Measurements from ENCODE around the gene PTPN1.
"Not testable (repeated sequence)": the region's sequence is repeated elsewhere in the genome, so short reads cannot be mapped to it uniquely, and the experiment has no call there.

PTPN1 gene

DNA sequence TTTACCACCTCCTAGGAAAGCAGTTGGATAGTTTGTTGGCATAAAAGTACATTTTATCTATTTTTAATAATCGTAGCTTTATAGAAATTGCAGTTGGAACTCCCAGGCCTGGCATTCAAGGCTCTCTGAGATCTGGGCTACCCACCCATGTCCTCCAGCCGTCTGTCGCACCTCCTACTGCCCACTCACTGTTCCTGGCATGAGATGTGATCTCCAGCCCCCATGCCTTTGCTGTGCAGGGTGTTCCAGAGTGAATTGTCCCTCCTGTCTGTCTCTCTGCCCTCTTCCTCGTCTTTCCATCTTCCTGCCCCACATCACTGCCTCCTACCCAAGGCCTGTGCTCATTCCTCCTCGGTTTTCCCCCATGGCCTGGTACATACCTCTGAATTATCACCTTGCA is 50.7 kb downstream of the PTPN1 start:
- no peak for DNase-seq

GRCh38 chr20:50561379-50562078 is 51.3 kb downstream of the PTPN1 start:
- no peak for DNase-seq

DNA sequence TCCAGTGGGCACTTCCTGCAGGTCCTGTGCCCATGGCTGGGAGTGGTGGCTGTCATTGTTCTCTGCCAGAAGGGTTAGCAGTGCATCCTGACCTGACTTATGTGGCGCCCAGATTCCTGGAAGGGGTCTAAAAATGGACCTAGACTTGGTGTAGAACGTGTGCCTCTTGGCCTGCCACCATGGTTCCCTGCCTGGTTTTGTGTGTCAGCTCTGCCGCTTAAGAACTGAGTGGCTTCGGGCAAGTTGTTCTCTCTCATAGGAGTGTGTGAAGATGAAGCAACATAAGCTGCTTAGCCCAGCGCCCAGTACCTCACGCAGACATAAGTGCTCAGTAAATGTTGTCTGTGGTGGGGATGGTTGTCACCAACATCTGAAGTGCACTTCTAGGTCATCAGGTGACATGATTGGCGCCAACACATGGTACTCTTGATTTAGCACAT is 52.1 kb downstream of the PTPN1 start:
- no peak for DNase-seq

- no peak for DNase-seq
Measured at GRCh38 chr20:50563133-50563944, 53.2 kb downstream of the PTPN1 start.

GRCh38 chr20:50565383-50565782 is 55.2 kb downstream of the PTPN1 start:
- no peak for DNase-seq

DNA sequence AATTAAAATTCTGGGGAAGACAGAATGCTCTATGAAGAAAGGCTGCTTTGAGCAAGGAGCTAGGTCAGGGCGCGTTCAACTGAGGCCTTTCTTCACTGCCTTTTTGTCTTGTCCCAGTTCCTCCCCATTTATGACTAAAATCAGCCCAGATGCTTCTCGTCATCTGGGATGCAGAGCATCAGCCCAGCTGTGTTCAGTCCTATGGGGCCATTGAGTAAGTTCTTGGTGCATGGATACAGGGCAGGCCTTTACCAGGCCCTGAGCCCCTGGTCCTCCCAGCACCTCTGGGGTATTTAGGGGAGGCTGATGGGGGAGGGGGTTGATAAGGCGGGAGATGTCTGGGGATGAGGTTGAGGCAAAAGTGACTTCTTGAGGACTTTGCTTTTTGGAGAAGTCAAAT is 55.7 kb downstream of the PTPN1 start:
- DNase-seq: no peak

GRCh38 chr20:50567860-50568548 is 57.8 kb downstream of the PTPN1 start:
- no peak for DNase-seq

DNA sequence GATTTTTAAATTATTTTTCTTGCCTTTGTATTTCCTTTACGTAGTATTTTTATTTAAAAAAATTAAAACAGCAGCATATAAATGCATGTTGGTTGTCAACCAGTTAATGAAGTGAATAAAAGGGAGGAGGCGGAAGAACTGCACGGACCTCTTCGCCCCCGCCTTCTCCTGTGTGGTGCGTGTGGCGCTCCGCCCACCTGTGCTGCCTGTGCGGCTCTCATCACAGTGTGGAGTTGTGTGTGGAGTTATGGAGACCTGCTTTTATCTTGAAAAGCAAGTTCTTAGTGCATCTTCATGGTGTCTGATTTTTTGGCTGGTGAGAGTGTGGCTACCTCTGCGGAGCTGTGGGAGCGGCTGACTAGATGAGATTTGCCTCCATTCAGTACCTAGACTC is 58.4 kb downstream of the PTPN1 start:
- DNase-seq: no peak

DNA sequence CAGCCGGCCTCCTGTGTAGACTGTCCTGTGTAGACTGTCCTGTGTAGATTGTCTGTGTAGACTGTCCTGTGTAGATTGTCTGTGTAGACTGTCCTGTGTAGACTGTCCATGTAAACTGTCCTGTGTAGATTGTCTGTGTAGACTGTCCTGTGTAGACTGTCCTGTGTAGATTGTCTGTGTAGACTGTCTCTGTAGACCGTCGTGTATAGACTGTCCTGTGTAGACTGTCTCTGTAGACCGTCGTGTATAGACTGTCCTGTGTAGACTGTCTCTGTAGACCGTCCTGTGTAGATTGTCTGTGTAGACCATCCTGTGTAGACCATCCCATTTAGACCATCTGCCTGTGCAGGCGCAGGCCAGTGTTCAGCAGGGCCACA is 59.3 kb downstream of the PTPN1 start:
- not testable (repeated sequence) for DNase-seq

DNA sequence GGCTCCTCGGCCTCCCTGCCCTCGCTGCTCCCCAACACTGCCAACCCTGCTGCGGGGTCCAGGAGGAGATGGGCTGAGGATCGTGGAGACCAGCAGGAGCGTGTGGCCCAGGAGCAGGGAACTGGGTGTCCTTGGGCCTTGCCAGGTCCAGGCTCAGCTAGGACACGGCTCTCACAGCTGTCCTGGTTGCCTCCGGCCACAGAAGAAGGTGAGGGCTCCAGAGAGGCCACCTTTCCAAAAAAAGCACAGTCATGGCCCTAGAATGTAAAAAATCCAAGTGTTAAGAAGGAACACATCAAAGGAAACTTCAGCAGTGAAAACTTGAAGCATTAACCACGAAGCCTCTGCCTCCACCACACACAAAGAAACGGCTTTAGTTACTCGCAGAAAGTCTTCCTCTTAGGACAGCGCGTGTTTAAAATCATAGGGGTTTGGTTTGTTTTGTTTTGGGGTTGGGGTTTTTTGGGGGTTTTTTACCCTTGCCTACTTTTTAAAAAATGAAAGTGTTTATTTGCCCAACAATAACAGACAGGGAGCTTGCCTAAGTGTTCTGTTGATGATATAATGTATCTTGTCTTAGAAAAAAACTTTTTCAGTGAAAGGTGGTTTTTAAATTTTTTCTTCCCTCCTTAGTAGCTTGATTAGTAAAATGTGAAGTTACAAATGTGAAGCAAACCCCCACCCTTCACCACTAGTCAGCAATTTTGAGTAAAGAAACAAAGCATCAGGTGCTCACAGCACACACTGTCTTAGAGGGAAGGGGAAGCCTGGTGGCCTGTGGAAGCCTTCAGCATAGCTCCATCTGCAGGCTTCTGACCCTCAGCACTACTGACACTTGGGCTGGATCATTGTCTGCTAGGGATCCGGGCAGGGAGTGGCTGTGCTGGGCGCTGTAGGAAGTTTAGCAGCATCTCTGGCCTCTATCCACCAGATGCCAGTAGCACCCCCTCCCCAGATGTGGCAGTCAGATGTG is 60.0 kb downstream of the PTPN1 start:
- DNase-seq: peak; percentile 39

DNA sequence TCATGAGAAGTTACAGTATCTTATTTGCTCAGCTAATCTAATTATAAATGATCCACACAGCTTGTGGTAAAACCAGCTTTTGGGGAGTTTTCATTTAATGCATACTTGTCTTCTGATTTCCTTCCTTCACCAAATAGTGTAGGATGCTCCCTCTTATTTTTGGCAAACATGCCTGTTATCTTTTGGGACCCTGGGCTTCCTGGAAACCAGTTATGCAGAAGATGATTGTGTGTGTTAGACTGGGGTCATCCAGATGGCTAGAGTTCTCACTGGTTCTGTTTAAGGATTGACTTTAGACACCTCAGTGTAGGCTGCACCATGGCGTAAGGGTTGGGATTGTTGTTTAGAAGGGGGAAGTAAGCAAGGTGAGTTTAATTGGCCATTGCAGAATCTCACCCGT is 61.3 kb downstream of the PTPN1 start:
- no peak for DNase-seq

- DNase-seq: no peak
Measured at GRCh38 chr20:50572938-50573777, 63.0 kb downstream of the PTPN1 start.

GRCh38 chr20:50574108-50574507 is 63.9 kb downstream of the PTPN1 start:
- no peak for DNase-seq

GRCh38 chr20:50574586-50574985 is 64.4 kb downstream of the PTPN1 start:
- DNase-seq: no peak

- DNase-seq: no peak
Measured at GRCh38 chr20:50575865-50576720, 65.9 kb downstream of the PTPN1 start.

DNA sequence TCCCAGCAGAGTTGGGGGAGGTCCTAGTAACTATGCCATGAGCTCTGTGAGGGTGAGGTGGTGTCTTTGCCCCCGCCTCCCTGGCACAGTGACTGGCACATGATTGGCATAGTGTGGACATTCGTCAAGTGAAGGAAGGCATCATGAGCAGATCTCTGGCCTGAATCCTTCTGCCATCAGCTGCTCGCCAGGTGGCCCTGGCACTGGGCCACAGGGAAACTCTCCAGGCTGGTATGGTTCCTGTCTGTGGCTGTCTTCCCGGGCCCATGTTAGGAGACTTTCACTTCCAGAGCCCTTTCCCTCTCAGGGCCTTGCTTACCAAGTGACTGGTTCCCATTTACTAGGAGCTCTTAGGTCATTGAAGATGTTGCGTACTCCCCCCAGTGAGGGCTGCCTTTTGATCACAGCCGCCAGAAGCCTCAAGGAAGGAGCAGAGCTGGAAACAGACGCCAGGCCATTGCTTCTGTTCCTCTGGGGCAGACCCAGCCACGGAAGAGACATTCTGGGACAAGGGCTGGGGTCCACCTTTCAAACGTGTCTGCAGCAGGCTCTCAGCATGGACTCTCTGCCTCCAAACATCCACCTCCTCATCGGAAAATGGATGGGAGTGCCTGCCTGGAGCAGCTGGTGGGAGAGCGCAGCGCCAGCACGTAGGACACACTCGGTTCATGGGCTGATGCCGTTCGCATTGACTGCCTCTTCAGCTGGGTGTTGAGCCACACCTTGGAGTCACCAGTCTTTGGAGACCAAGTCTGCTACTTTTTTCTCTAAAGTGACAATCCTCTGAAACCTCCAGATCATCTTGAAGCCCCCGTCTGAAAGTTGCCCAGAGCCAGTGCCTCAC is 67.2 kb downstream of the PTPN1 start:
- DNase-seq: no peak

GRCh38 chr20:50578061-50578777 is 68.0 kb downstream of the PTPN1 start:
- no peak for DNase-seq

- DNase-seq: no peak
Measured at GRCh38 chr20:50578778-50579165, 68.6 kb downstream of the PTPN1 start.

DNA sequence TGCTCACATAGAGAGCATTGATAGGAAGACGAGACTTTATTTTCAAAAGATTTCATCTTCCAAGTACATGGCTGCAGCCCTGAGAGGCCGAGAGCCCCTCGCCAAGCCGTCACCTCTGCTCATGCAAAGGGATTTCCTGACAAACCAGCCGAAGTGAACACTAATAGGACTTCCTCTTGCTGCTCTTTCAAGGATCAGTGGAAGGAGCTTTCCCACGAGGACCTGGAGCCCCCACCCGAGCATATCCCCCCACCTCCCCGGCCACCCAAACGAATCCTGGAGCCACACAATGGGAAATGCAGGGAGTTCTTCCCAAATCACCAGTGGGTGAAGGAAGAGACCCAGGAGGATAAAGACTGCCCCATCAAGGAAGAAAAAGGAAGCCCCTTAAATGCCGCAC is 69.3 kb downstream of the PTPN1 start:
- DNase-seq: no peak

Data from RPMI8226 (cell line).